Measurements from ENCODE around the gene PAH.

The PAH gene

DNA sequence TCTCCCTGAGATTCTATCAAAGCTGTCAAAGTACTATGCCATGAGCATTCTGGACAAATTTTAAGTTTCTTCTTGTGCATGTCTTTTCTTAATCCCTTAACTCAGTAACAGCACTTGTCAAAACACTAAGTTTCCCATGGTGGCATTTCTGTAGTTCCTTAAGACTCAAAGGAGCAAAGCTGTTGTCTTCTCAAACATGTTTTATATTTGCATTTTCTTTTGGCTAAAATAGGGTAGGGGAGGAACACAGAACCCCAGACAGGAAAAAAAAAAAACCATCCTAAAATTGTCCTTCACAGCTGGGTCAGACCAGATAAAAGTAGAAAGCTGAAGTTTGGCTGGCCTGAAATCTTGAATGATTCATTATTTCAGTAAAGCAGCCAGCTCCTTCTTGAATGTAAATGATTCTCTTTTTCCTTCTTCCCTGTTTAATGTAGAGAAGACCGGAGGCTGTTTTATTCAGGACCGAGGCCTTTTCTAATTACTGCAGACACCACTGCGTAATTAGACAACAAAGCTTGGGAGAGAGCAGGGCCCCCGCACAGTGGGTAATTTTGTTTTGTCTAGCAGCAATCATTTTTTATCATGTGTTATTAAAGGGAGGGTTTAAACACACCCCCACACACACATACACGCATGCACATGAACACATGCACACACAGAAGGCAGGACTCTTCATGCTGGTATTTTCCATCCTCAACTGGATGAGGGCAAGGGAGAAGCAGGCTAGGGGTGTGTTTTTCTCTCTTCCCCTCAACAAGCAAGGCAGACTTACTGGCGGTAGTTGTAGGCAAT is 51.0 kb downstream of the PAH start:
- no peak overlapping the region for H3K4me3 ChIP-seq (ENCODE audit: low read length)
- TF ChIP-seq, protein P1, sequence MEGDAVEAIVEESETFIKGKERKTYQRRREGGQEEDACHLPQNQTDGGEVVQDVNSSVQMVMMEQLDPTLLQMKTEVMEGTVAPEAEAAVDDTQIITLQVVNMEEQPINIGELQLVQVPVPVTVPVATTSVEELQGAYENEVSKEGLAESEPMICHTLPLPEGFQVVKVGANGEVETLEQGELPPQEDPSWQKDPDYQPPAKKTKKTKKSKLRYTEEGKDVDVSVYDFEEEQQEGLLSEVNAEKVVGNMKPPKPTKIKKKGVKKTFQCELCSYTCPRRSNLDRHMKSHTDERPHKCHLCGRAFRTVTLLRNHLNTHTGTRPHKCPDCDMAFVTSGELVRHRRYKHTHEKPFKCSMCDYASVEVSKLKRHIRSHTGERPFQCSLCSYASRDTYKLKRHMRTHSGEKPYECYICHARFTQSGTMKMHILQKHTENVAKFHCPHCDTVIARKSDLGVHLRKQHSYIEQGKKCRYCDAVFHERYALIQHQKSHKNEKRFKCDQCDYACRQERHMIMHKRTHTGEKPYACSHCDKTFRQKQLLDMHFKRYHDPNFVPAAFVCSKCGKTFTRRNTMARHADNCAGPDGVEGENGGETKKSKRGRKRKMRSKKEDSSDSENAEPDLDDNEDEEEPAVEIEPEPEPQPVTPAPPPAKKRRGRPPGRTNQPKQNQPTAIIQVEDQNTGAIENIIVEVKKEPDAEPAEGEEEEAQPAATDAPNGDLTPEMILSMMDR (conservative IDR thresholded peaks at IDR 0.05; ENCODE audit: low read length): no peak
- DNase-seq (ENCODE audit: low read depth): no peak

DNA sequence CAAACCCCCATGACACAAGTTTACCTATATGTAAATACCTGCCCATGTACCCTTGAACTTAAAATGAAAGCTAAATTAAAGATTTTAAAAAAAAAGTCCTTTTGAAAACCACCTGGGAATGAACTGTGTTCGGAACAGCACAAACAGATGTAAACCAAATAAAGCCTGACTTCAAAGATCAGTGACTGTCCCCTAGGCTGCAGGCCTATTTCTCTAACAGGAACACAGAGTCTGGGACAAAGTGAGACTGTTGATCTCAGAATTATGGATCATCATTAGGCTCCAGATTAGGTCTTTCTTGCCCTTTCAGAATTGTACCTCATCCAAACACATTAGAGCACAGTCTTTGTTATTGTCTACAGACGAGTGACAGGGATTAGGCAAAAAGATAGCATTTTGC is 54.6 kb downstream of the PAH start:
- TF ChIP-seq, protein P1 (conservative IDR thresholded peaks at IDR 0.05; ENCODE audit: low read length): no peak
- DNase-seq (ENCODE audit: low read depth): no peak
- no peak overlapping the region for H3K4me3 ChIP-seq (ENCODE audit: low read length)

DNA sequence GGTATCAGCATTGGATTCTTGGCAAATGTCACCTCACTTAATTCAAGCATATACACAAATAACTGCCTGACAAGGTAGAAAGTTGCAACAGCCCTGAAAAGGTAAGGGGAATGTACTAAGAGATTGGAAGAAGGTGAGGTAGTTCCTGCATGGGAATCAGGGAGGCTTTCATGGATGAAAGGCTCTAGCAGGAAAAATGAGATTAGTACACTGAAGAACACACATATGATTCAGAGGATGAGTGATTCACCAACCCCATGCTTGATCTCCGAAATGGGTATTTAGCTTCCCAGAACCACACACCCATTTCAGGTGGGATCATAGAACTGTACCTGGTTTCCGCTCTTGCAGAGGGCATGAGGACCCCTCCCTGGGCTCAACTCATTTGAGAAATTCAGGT is 65.8 kb downstream of the PAH start:
- DNase-seq (ENCODE audit: low read depth): no peak
- TF ChIP-seq, protein P1 (conservative IDR thresholded peaks at IDR 0.05; ENCODE audit: low read length): no peak
- no peak overlapping the region for H3K4me3 ChIP-seq (ENCODE audit: low read length)

- DNase-seq (ENCODE audit: low read depth): no peak
- H3K4me3 ChIP-seq (ENCODE audit: low read length): no peak overlapping the region
- TF ChIP-seq, protein P1 (conservative IDR thresholded peaks at IDR 0.05; ENCODE audit: low read length): no peak
Measured at GRCh38 chr12:102849722-102850447, 67.2 kb downstream of the PAH start.

DNA sequence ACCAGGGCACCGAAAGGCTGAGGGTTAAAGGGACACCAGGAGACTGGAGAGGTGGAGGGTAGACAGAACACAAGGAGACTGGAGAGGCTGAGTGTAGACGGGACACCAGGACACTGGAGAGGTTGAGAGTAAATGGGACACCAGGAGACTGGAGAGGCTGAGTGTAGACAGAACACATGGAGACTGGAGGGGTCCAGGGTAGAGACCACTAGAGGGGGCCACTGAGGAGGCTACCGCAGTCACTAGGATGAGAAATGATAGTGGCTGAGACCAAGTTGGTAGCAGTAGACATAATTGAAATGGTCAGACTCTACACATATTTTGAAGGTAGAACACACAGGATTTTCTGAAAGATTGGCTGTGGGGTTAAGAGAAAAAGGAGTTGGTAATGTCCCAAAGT is 68.2 kb downstream of the PAH start:
- H3K4me3 ChIP-seq (ENCODE audit: low read length): no peak overlapping the region
- no peak for DNase-seq (ENCODE audit: low read depth)
- TF ChIP-seq, protein P1 (conservative IDR thresholded peaks at IDR 0.05; ENCODE audit: low read length): no peak

DNA sequence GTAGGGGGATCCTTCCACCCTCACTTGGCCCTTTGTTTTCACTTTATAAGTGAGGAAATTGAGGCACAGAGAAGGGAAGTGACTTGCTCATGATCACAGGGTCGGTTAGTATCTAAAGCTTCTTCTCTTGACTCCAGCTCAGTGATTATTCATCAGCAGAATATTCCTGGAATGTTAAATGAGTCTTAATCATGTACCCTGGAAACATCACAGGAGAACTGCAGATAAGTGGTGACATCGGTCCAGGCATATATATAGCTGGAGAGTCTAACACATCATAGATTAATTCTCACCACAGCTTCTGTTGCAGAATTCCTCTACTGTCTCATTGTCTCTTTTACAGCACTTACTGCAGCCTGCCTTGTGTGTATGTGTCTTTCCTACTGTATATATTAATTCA is 69.9 kb downstream of the PAH start:
- H3K4me3 ChIP-seq (ENCODE audit: low read length): no peak overlapping the region
- DNase-seq (ENCODE audit: low read depth): peak; percentile 11
- TF ChIP-seq, protein P1 (conservative IDR thresholded peaks at IDR 0.05; ENCODE audit: low read length): no peak
